HFFc6 (cell line): ENCODE results near the gene CRK. TPM values are rescaled to one million over a fixed set of nuclear protein-coding genes. Genes with fewer than 3 reads are reported as not detected.

ENCODE experiments used
- DNase-seq: peaks from one replicate; pipeline ENCODE4 v3.0.0-alpha.2; 2018
- H3K27ac Mint-ChIP-seq: 2 replicates; pipeline ENCODE4 v1.8.0; 2020; ENCODE audit warnings: mild to moderate bottlenecking, mixed read lengths
- H3K27me3 Mint-ChIP-seq: 2 replicates; pipeline ENCODE4 v1.8.0; 2021; ENCODE audit warnings: mild to moderate bottlenecking, moderate library complexity, mixed read lengths; ENCODE audit not compliant: insufficient read depth
- H3K36me3 Mint-ChIP-seq: 2 replicates; pipeline ENCODE4 v1.8.0; 2021; ENCODE audit warnings: low read depth, mixed read lengths
- H3K4me1 Mint-ChIP-seq: 2 replicates; pipeline ENCODE4 v1.8.0; 2020; ENCODE audit warnings: low read depth, mixed read lengths
- H3K4me3 Mint-ChIP-seq: 2 replicates; pipeline ENCODE4 v1.8.0; 2020; ENCODE audit warnings: mild to moderate bottlenecking, moderate library complexity, mixed read lengths
- H3K9me3 Mint-ChIP-seq: 2 replicates; pipeline ENCODE4 v1.8.0; 2020; ENCODE audit warnings: mild to moderate bottlenecking, mixed read lengths
- total RNA-seq, 6 experiments: library from RNA; stranded (reverse); fragmentation: NEBNext Ultra II Directional; extraction: Animal tissue kit (Norgen Biotek cat#: 25700); gene quantifications; 2 replicates in 1 of 6; 3 replicates in 5 of 6; pipeline ENCODE4 v1.2.3, GENCODE V29; 2021
- TF ChIP-seq, protein P1 (sequence below): fragments of 200-600 bp; sonication (generic); IDR thresholded peaks from 2 replicates; pipeline ENCODE4 v1.5.0; 2021; ENCODE audit warnings: antibody characterized with exemption, mild to moderate bottlenecking

The CRK gene
- total RNA-seq, 6 experiments from 2014 or later = 71.1 to 83.1 (median 77.5) TPM

DNA sequence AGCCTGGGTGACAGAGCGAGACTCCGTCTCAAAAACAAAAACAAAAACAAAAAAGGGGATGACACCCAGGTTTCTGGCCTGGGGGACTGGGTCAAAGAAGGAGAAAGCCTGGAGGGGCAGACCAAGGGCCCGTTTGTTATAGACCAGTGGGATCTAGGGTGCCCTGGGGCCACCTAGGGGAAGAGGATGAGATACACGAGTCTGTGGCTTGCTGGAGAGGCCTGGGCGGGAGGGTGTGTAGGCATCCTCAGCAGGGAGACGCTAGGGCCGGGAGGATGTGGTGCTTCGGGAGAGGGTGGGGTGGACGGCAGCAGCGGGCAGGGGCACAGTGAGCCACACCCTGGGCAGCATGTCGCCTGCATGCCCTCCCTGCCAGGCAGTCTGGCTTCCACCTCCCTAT, 17.1 kb upstream of the CRK start:
- TF ChIP-seq, protein P1, sequence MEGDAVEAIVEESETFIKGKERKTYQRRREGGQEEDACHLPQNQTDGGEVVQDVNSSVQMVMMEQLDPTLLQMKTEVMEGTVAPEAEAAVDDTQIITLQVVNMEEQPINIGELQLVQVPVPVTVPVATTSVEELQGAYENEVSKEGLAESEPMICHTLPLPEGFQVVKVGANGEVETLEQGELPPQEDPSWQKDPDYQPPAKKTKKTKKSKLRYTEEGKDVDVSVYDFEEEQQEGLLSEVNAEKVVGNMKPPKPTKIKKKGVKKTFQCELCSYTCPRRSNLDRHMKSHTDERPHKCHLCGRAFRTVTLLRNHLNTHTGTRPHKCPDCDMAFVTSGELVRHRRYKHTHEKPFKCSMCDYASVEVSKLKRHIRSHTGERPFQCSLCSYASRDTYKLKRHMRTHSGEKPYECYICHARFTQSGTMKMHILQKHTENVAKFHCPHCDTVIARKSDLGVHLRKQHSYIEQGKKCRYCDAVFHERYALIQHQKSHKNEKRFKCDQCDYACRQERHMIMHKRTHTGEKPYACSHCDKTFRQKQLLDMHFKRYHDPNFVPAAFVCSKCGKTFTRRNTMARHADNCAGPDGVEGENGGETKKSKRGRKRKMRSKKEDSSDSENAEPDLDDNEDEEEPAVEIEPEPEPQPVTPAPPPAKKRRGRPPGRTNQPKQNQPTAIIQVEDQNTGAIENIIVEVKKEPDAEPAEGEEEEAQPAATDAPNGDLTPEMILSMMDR = no peak
- no peaks in the 10 kb centered on the region for H3K9me3 Mint-ChIP-seq
- peaks cover 5% of the 10 kb centered on the region for H3K27me3 Mint-ChIP-seq
- H3K36me3 Mint-ChIP-seq = peaks cover 31% of the 10 kb centered on the region
- H3K4me1 Mint-ChIP-seq = no peaks in the 10 kb centered on the region
- DNase-seq = no peak
- no peak overlapping the region for H3K4me3 Mint-ChIP-seq
- H3K27ac Mint-ChIP-seq = no peak overlapping the region

DNA sequence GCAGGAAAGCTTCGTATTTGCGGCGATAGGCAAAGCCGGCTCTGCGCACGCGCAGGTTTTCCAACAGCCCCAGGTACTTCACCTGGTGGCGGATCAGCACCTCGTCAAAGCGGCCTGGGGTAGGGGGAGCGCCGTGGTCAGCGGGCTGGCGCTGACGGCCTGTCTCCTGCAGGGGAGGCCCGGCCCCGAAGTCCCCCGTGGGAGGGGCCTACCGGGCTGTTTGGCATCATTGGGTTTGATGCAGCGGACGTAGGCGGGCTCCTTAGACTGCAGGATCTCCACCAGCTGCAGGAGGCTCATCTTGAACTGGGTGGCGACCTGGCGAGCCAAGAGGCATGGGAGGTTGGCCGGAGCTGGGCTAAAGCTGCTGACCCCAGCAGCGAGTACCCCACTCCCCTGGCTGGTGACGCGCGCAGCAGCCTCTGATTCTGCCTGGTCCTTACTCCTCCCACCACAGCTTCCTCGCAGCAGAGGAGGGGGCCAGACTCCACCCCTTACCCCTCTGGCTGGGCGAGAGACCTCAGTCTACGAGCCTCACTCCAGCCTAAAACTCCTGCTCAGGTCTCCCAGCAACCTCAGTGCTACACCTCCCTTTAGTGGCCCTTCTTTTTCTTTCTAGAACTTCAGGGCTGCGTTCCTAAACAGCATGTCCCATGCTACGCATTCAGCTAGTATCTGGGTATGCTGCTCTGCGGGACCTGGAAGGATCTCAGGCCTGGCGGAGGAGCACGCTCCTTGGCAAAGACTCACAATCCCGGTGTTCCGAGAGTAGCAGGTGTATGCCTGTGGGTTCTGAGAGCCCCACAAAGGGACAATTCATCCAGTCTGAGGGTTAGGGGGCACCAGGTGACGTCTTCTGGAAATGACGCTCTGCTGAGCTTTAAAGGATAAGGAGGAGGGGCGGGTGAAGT, 16.1 kb upstream of the CRK start:
- H3K4me1 Mint-ChIP-seq = no peaks in the 10 kb centered on the region
- H3K36me3 Mint-ChIP-seq = peaks cover 31% of the 10 kb centered on the region
- no peaks in the 10 kb centered on the region for H3K9me3 Mint-ChIP-seq
- H3K27ac Mint-ChIP-seq = no peak overlapping the region
- H3K4me3 Mint-ChIP-seq = no peak overlapping the region; the same call in 1 of the 2 replicates
- TF ChIP-seq, protein P1 = no peak
- peaks cover 3% of the 10 kb centered on the region for H3K27me3 Mint-ChIP-seq
- no peak for DNase-seq

DNA sequence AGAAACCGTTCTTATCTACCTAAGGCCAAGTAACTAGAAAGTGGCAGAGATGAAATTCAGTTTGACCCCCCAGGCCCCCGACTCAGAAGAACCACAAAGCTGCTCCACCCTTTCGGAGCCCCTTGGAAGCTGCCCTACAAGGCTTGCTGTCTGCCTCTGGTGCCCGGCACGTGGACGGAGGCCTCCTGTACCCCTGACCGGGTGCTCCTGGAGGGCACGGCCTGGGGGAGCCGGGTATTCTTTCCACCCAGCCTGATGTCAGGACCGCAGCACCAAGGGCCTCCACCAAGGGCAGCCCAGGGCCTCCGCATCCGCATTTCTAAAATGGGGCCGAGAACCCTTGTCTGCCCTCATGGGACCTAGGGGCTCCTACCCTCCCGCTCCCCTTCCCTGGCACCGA, 15.5 kb upstream of the CRK start:
- Mint-ChIP-seq H3K27ac (no peak overlapping the region), H3K36me3 (peaks cover 31% of the 10 kb centered on the region), H3K9me3 (no peaks in the 10 kb centered on the region), H3K4me1 (no peaks in the 10 kb centered on the region), H3K4me3 (no peak overlapping the region), H3K27me3 (peaks cover 3% of the 10 kb centered on the region)
- TF ChIP-seq, protein P1 = no peak
- no peak for DNase-seq

DNA sequence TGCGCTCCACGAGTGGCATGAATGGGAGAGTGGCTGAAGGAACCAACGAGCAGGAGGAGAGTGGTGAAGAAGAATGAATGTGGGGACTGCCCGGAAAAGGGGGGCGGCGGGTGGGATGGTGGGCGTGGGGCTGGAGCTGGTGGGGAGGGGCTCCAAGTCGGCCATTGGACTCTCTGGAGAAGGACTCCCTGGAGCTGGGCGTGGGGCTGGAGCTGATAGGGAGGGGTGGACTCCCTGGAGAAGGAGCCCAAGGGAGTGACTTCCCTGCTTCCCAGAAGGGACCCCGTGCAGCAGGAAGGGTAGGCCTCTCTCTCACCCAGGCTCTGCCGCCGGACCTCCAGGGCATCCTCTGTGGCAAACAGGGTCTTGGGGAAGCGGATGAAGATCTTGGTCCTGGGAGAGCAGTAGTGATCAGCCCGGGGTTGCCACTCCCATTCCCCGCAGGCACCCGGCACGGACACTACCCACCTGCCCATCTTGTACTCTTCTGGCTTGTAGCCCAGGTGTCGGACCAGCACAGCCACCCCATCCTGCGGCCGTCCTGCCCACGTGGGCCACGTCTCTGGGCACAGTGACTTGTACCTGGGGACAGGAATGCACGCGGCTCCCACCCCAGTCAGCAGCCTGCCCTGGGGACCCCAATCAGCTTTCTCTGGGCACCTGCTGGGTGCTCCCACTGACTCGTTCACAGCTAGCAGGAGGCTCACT, 14.9 kb upstream of the CRK start:
- H3K36me3 Mint-ChIP-seq = peaks cover 31% of the 10 kb centered on the region
- no peaks in the 10 kb centered on the region for H3K9me3 Mint-ChIP-seq
- no peak overlapping the region for H3K27ac Mint-ChIP-seq
- peaks cover 3% of the 10 kb centered on the region for H3K27me3 Mint-ChIP-seq
- no peak for DNase-seq
- no peaks in the 10 kb centered on the region for H3K4me1 Mint-ChIP-seq
- TF ChIP-seq, protein P1 = no peak
- no peak overlapping the region for H3K4me3 Mint-ChIP-seq

DNA sequence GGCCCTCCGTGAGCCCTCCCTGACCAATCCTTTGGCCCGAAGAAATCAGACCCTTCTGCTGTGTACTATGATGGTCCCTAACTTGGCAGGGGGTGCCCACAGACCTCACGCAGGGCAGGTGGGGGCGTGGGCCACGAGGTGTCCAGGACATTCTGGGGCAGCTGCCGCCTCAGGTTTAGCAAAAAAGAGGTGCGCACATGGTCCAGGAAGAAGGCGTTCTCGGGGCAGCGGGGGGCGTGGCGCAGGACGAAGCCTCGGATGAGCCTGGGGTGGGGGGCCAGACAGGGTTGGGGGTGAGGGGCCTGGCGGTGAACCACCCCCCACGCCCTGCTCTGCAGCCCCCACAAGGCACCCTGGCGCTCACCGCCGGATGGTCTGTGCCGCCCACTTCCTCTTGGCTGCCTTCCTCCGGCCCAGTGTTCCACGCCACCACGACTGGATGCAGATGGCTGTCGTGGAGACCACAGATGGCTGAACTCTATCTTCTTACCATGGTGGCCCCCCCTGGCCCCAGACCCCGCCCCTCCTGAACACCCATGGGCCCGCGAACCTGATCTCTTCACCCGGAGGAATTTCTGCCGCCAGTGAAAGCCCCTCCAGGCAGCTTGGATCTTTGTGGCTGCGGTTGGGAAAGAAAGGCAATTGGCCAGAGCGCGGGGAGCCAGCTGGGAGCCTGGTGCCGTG, 14.2 kb upstream of the CRK start:
- peaks cover 31% of the 10 kb centered on the region for H3K36me3 Mint-ChIP-seq
- H3K4me3 Mint-ChIP-seq = no peak overlapping the region
- H3K27me3 Mint-ChIP-seq = peaks cover 3% of the 10 kb centered on the region
- no peak overlapping the region for H3K27ac Mint-ChIP-seq
- no peaks in the 10 kb centered on the region for H3K4me1 Mint-ChIP-seq
- no peak for DNase-seq
- no peaks in the 10 kb centered on the region for H3K9me3 Mint-ChIP-seq
- TF ChIP-seq, protein P1 = no peak
